Dermis microvascular lymphatic vessel endothelial cell (primary cell): Measurements from ENCODE around the gene PTPRG. TPM values are rescaled to one million over a fixed set of nuclear protein-coding genes. Genes with fewer than 3 reads are reported as not detected.

Source experiments
- DNase-seq, 2 donors: peaks; one replicate each; pipeline versions ENCODE4 v3.0.0 to v3.0.0-alpha.2; 2010; ENCODE audit warnings: low read depth in 2 of 2
- total RNA-seq: library from RNA; depleted of rRNA; stranded (reverse); fragments of >200 nt; gene quantifications from 2 replicates; pipeline ENCODE4 v1.2.1, GENCODE V29; 2014

PTPRG gene
- total RNA-seq, 1 donor from 2014 or later = 8.6 TPM

DNA sequence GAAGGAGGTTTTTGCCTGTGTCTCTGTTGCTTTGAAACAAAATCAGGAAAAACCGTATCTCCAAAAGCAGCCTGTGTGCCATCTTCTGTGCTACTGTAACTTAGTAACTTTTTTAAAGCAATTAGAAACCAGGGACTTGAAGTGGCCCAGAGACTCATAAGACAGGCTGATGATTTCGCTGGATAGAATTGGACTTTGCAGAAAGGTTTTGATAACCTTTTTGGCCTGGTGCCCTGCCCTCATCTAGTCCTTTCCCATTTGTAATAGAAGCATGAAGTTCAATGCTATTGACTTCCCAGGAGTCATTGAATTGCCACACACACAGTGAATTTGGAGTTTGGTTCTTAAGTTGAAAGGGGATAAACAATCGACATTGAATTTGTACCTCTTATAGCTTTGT, 157.2 kb downstream of the PTPRG start:
- no peak for DNase-seq

DNA sequence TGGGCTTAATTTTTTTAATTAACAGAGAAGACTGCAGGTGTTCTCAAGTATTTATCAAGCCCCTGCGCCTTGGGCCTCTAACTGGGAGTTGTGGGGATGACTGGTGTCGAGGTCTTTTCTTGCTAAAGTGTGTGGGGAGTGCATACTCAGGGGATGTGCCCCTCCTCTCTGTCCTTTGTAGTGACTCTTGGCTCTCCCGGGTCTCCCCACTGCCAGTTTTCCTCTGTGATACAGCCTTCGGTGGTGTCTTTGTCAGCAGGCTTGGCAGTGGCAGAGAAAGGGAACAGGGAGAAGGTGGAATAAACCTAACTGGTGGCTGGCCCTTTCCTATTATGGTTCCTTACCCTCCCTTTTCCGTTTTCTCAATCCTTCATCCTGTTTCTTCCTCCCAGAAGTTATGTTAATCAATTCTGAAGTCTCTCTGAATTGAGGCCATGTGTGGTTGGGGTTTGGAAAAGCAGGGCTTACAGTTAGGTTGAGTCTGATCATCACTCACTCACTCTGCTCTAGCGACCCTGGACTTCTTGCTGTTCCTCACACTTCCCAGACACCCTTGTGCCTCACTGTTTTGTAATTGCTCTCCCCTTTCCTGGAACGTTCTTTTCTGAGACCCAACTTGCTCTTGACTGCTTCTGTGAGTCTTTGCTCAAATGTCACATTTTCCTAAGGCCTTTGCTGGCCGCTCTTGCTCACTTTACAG, 158.1 kb downstream of the PTPRG start:
- DNase-seq = no peak

DNA sequence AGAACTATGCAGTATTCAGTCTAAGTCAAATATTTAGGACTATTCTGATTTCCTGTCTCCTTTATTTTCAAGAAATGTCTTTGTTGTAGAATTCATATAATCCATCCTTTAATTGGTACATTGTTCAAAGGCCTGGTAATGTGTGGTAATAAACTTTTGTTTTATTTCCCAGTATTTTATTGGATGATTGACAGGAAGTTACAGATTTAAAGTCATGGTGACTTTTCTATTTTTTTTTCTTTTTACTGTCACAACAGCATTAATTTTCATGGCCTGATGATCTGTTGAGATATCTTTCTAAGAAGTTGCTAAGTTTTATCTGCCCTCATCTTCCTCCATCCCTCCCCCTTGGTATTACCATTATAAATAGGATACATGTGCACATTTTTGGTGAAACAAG, 161.7 kb downstream of the PTPRG start:
- no peak for DNase-seq

DNA sequence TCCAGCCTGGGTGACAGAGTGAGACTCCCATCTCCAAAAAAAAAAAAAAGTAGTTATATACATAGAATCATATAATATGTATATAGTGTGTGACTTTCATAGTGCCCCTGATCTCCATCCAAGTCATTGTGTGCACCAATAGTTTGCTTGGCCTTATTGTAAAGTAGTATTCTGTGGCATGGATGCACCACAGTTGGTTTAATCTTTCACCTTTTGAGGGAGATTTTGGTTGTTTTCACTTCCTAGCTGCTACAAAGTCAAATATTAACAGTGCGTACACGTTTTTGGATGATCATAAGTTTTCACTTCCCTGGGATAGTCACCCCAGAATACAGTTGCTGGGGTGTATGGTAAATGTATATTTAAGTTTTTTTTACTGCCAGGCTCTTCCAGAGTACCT, 162.8 kb downstream of the PTPRG start:
- DNase-seq = no peak

DNA sequence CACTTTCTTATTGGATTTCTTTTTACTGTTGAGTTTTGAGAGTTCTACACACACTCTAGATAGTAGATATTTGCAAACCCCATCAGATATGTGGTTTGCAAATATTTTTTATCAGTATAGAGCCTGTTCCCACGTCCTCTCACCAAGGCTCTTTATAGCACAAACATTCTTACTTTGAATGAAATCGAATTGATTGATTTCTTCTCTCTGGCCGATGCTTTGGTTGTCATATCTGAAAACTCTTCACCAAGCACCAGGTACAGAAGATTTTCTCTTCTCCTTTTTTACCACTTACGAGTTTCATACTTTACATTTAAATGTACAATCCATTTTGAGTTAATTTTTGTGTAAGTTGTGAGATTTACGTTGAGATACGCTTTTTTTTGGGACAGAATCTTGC, 163.4 kb downstream of the PTPRG start:
- DNase-seq = no peak

DNA sequence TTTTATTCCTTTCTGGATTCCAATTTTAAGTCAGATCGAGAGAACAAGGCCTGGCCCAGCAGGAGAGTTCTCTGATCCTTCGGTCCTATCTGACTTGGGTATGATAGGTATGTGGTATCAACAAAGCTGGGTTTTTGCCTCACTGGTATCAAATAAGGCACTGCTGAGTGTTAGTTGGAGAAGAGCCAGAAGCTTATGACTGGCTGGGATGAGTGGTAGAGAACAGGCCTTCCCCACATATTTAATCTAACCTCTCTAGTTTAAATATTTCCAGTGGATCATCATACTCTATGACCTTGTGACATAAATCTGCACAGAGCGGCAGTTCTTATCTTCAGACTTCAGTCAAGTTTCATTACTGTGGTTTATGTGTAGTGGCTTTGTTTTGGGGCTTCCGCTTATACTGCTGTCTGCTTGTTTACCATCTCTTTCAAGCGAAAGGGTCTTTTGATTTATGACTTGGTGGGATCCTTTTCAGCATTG, 164.5 kb downstream of the PTPRG start:
- DNase-seq = no peak

DNA sequence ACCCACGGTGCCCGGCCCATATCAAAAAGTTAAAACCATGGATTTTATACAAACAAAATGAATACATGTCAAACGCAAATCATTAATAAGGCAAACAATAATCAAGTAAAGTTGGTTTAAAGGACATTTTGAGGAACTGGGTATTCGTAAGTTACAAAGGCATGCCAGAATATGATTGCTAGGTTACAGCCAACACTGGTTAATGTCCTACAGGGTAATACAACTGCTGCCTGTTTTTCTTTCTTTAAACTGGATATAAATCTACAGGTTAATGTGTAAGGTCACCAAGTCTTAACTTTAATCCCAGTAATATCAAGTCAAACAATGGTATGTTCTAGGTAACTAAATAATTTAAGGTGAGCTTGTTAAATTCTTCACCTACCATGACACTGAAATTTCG, 166.1 kb downstream of the PTPRG start:
- no peak for DNase-seq

DNA sequence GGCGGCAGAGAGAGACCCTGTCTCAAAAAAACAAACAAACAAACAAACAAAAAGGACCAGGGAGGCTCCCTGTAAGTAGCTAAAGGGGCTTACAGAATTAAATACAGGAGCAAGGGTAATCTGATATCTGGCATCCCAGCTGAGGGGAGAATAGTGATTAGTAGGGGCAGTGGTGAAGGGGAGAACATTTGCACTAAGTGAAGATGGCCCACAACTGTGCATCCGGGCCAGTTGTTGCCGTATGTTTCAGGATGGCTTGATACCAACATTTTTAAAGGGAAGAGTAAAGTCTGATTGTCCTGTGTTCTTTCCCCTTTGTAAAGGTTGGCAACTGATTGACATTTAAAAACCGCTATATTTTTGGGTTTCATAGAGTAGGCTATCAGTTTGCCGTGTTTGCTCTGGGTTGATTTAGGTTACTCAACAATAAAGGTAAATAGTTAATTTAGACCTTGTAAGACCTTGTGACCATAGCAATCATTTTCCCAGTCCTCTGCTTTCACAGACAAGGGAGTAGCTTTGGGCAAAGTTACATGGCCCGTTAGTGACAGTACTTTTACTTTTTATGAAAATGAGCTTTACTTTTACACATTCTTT, 167.8 kb downstream of the PTPRG start:
- no peak for DNase-seq

DNA sequence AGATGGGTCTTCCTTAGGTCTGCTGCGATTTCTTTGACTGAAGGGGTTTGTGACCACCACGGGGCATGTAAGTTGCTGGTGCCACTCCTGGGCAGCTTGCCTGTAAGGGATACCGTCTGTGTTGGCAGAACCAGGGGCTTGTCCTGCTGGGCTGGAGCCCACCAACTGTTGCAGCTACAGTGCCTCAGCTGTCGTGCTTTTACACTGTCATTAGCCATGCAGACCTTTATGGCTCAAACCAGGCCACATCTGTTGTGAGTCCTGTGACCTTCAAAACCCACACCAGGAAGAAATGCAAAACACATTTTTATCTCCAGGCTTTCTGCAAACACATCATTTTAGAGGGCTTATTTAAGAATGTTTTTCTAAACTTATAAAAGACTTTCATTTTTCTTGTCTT, 168.7 kb downstream of the PTPRG start:
- no peak for DNase-seq

DNA sequence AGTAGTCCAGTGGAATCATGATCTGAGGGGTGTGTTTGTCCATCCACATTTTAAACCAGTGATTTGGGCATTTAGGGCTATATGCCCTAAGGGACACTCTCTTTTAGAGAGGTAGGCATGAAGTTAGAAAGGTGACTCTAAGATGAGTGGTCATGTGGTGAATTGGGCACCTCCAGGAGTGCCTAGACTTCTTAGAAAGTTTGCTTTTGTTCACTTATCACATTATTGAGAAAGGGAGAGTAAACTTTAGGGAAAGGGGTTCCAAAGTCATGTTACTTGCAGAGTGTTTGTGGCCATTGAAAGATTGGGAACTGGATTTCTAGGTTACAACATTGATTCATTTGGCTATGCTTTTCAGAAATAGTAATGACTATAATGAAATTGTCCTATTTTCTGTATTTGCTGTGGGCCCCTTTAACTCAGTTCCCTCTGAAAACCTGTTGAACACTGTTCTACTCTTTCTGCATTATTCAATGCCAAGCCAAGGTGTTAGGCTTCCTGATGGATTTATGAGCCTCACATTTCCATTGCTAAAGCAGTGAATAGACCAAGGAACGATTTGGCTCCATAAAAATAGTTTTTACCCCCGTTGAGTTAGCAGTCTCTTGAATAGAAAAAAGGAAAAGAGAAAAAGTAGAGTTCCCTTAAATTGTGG, 169.3 kb downstream of the PTPRG start:
- DNase-seq = no peak

DNA sequence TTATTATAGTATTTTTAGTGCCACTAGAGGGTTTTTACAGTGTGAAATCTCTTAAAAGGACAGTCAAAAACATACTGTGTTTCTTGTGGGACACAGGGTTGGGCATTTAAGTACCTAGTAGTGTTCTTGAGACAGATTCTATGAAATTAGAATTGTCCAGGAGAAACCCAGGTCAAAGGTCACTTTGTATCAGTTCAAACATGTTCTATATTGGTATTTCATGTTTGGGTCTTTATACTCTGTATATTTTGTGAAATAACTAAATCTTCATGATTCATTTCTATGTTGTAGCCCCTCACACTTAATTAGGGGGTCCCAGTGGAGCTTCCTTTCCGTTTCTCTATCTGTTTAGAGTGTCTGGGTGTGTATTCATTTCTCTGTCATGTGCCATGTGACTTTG, 171.6 kb downstream of the PTPRG start:
- no peak for DNase-seq

DNA sequence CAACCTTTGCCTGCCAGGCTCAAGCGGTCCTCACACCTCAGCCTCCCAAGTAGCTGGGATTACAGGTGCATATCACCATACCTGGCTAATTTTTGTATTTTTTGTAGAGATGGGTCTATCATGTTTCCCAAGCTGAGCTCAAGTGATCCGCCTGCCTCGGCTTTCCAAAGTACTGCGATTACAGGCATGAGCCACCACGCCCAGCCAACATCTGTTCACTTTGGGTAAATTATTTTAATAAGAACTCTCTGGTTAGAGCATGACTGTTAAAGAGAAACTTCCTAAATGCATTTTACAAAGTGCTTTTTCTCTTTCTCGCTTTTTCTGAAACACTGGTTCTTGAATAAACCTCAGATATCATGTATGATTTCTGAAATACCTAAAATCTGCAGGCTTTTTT, 172.5 kb downstream of the PTPRG start:
- no peak for DNase-seq

DNA sequence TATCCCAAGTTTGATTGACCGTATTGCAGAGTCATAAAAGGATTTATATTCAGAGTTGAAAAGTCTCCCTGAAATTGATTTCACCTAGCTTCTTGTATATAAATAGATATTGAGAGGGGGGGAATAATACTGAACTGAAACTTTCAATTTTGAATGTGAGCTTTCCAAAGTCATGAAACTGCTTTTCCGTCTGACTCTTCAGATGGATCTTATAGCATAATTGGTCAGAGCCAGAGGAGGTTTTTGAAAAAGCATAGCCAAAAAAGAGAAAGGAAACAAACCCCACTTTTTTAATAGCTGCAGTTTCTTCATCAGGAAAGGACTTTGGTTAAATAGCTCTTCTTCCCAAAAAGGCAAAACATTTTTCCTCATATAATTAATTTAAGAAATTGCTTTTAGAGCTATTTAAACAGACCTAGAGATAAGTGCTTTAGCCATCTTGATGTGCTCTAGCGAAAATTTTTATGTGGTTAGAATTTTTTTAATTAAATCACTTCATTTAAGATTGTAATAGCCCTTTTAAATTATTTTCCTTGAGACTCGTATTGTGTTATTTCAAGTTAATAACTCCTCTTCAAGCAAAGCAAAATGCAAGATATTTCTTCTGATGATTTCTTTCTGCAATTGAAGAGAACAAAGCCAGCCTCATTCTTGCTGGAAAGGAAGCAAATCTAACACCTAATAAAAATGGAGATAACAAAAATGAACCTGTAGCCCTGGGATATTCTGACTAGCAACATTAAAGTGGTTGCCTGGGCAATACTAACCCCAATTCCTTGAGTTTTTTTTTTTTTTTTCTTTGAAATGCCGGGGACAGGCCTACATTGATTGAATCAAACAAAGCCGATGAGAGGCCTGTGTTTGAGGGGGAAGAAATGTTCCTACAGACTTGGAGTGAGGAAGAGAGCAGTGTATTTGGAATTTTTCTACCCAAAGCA, 173.6 kb downstream of the PTPRG start:
- no peak for DNase-seq

DNA sequence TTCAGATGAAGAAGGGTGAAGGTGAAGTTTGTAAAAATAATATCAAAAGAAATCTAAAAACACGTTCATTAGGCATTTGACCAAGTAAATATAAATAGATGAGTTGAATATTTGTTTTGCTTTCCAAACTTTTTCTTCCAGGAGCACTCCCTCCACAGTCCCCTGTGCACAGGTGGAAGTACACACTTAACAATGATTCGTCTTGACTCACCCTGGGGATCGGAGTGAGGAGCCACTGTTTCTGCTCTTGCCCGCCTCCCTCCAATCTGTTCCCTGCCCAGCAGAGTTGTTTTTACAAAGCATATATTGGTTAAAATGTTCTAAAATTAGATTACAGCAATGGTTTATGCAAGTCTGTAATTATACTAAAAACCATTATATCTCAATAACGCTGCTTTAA, 175.1 kb downstream of the PTPRG start:
- DNase-seq = no peak

DNA sequence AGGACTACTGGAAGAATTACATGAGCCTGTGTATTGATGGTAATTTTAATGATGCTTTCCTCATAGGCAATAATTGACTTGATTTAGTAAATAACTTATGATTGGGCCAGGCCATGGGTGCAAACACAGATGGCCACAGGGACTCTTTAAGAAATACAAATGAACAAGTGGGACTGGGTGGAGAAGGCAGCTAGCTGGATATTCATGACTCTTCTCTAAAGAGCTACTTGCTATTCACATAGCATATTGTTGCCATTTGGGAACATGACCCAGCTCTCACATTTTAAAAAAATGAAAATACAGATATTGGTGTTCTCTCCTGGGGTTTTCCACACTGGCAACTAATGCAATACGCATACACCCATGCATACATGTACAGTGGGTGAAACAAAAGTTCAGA, 178.3 kb downstream of the PTPRG start:
- no peak for DNase-seq

DNA sequence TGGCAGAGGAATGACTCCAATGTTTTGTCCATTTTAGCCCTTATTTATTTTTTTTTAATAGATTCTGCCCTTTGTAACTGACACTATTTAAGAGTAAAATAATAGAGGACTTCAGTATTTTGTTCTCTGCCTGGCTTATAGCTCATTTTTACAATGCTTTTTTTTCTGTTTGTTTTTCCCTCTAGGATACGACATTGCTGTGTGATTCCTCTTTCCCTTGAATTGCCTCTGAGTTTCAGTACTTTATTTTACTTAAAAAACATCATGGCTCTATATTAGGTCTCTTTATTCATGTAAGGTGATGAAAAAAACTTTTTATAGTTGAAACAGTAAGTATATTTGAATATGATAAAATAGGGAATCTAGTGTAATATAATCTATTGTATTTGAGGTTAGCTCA, 179.1 kb downstream of the PTPRG start:
- DNase-seq = no peak

DNA sequence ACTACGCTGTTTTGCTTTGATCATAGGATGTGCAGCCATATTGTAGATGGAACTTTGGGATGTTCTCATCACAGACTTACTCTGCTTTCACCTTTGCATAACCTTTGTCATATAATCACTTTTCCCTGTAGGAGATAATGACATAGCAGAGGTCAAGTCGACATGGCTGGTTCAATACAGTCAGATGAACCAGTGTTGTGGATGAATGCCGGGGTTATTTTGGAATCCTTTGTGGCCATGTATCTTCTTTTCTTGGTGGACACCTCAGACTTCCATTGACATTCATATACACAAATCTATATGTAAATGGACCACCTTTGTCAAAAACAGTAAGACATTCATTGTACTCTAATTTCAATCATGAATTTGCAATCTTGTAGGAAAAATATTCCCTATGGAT, 180.2 kb downstream of the PTPRG start:
- DNase-seq = no peak

DNA sequence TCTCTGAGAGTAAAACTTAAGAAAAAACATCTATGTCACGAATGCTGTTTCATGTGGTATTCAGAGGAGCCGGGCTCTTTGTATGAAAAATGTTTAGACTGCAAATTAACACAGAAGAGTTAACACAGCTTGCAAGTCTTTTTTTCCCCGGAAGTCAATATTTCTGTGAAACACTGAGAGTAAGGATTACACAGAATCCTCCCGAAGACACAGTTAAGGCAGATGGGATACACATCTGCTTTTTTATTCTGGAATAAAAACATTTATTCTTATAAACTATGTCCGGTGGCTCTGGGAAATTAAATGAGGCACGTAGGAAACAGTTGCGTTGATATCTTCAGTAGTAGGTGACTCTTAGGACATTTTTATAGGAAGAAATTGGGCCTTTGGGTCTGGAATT, 180.6 kb downstream of the PTPRG start:
- DNase-seq = no peak

DNA sequence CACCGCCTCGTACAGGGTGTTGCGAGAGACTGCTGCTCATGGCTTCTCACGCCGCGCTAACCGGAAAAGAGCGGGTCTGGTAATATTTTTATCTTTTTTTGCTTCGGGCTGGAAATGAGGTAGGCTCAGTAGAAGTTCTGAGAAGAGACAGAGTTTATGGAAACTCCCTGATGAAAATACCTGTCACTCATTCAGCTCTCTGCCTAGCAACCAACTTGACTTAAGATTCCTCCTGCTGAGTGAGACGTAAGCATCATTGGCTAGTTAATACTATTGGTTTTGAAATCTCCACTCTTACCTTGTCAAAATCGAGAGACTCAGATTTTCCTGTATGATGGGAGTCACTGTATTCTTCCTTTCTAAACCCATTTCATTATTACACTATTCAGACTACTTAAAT, 181.7 kb downstream of the PTPRG start:
- DNase-seq = no peak

DNA sequence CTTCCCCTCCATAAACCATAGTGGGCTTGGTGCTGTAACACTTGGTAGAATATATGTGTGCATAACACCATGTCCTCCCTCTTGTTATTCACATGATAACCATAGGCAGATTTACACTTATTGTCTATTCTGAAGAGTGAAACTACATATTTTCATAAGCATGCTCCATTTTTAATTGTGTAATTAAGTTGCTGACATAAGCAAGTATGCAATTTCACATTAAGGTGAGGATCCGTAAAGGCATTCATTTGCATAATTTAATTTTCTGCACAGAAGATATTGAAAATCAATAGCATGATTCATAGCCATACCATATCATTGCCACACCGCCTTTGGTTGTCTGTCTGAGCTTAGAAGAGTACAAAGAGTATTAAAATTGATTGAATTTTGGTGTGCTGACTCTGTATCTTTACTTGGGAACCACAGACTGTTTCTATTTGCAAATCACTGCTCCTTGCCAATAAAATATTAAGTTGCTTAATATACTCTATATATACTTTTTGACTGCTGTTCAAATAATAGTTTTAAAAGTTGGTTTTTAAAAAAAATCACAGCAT, 182.4 kb downstream of the PTPRG start:
- DNase-seq = no peak

DNA sequence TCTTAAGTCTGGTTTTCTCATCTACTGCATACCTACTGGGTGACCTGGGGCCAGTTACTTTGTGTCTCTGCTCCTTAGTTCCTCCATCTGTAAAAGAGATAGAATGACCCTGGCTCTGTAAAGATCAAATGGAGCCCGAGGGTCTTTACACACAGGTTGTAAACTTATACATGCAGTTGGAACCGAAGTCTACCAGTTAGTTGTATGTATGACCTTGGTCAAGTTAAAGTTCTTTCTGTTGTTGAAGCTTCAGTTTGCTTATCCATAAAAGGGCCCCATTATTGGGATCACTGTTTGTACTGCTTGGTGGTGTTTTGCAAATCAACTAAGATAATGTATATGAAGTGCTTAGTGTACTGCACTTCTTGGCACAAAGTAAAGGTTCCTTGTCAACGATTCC, 186.9 kb downstream of the PTPRG start:
- DNase-seq = no peak

DNA sequence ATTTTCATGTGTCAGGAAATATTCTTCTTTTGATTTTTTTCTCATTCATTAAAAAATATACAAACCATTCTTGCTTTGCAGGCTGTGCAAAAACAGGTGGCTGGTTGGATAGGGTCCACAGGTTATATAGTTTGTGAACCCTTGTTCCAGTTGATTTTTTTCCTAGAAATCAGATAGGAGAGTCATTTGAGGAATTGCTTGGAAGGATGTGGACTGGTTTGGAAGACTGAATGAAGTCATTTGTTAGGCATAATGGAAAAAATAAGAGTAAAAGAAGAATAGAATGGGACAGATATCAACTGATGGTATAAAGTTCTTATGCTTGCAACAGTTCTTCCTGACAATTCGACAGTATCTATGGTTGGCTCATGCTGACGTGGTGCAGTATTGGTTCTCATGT, 189.4 kb downstream of the PTPRG start:
- no peak for DNase-seq
